HEK293 (cell line): ENCODE measurements around the gene ARHGAP6.

Experiments
- REPIN1 ChIP-seq: fragments of 450-650 bp; formaldehyde crosslinking; IDR thresholded peaks from 2 replicates; pipeline ENCODE4 v1.5.1; 2017; ENCODE audit warnings: missing biosample characterization, missing genetic modification characterization, low read depth
- TF ChIP-seq, protein P1 (sequence below): fragments of 450-650 bp; formaldehyde crosslinking; IDR thresholded peaks from 2 replicates; pipeline ENCODE4 v1.5.1; 2016; ENCODE audit warnings: missing biosample characterization, missing genetic modification characterization
- TF ChIP-seq, protein P2 (sequence below): fragments of 450-650 bp; formaldehyde crosslinking; IDR thresholded peaks from 2 replicates; pipeline ENCODE4 v1.5.1; 2016; ENCODE audit warnings: missing biosample characterization, missing genetic modification characterization, low read depth

DNA sequence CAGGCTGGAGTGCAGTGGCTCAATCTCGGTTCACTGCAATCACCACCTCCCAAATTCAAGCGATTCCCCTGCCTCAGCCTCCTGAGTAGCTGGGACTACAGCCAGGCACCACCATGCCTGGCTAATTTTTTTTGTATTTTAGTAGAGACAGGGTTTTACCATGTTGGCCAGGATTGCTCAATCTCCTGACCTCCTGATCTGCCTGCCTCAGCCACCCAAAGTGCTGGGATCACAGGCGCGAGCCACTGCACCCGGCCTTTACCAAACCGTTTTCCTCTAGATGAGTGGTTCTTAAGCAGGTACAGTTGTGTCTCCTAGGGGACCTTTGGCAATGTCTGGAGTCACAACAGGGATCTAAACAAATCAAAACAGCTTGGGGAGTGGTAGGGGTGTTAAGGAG lies 360.9 kb downstream of the ARHGAP6 start:
- no peak for TF ChIP-seq REPIN1
- TF ChIP-seq, protein P1, sequence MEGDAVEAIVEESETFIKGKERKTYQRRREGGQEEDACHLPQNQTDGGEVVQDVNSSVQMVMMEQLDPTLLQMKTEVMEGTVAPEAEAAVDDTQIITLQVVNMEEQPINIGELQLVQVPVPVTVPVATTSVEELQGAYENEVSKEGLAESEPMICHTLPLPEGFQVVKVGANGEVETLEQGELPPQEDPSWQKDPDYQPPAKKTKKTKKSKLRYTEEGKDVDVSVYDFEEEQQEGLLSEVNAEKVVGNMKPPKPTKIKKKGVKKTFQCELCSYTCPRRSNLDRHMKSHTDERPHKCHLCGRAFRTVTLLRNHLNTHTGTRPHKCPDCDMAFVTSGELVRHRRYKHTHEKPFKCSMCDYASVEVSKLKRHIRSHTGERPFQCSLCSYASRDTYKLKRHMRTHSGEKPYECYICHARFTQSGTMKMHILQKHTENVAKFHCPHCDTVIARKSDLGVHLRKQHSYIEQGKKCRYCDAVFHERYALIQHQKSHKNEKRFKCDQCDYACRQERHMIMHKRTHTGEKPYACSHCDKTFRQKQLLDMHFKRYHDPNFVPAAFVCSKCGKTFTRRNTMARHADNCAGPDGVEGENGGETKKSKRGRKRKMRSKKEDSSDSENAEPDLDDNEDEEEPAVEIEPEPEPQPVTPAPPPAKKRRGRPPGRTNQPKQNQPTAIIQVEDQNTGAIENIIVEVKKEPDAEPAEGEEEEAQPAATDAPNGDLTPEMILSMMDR, result no peak
- TF ChIP-seq, protein P2, sequence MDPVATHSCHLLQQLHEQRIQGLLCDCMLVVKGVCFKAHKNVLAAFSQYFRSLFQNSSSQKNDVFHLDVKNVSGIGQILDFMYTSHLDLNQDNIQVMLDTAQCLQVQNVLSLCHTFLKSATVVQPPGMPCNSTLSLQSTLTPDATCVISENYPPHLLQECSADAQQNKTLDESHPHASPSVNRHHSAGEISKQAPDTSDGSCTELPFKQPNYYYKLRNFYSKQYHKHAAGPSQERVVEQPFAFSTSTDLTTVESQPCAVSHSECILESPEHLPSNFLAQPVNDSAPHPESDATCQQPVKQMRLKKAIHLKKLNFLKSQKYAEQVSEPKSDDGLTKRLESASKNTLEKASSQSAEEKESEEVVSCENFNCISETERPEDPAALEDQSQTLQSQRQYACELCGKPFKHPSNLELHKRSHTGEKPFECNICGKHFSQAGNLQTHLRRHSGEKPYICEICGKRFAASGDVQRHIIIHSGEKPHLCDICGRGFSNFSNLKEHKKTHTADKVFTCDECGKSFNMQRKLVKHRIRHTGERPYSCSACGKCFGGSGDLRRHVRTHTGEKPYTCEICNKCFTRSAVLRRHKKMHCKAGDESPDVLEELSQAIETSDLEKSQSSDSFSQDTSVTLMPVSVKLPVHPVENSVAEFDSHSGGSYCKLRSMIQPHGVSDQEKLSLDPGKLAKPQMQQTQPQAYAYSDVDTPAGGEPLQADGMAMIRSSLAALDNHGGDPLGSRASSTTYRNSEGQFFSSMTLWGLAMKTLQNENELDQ, result no peak
